Liver (tissue), 9 donors: ENCODE measurements around the gene TMEM217. TPM values are rescaled to one million over a fixed set of nuclear protein-coding genes. Genes with fewer than 3 reads are reported as not detected.

Experiments used
- DNase-seq: peaks from one replicate; pipeline ENCODE4 v3.0.0-alpha.2; 2017; ENCODE audit warnings: low spot score
- H3K27ac ChIP-seq, 2 donors: one replicate each; pipeline ENCODE4 v1.7.0; 2013; ENCODE audit warnings: inconsistent platforms in 2 of 2, low read length in 2 of 2, control low read depth in 1 of 2, low read depth in 1 of 2, mild to moderate bottlenecking in 1 of 2
- H3K27me3 ChIP-seq, 4 donors: one replicate each; pipeline versions ENCODE4 v1.6.1 to v1.7.0; 2013; ENCODE audit warnings: low read length in 3 of 4, inconsistent platforms in 1 of 4, mild to moderate bottlenecking in 1 of 4, moderate library complexity in 1 of 4; ENCODE audit not compliant: control insufficient read depth in 4 of 4, insufficient read depth in 4 of 4
- H3K36me3 ChIP-seq, 4 donors: one replicate each; pipeline versions ENCODE4 v1.6.1 to v1.7.0; 2013; ENCODE audit warnings: low read length in 3 of 4, mild to moderate bottlenecking in 3 of 4, low read depth in 1 of 4, moderate library complexity in 1 of 4; ENCODE audit not compliant: control insufficient read depth in 4 of 4, insufficient read depth in 3 of 4
- H3K4me1 ChIP-seq, 4 donors: one replicate each; pipeline versions ENCODE4 v1.6.1 to v1.7.0; 2013; ENCODE audit warnings: low read length in 3 of 4, mild to moderate bottlenecking in 3 of 4, moderate library complexity in 1 of 4; ENCODE audit not compliant: control insufficient read depth in 4 of 4, insufficient read depth in 4 of 4
- H3K4me3 ChIP-seq, 3 donors: one replicate each; pipeline versions ENCODE4 v1.6.1 to v1.7.0; 2013; ENCODE audit warnings: low read length in 3 of 3, control low read depth in 1 of 3, low read depth in 1 of 3, mild to moderate bottlenecking in 1 of 3
- H3K9ac ChIP-seq, 2 donors: one replicate each; pipeline ENCODE4 v1.7.0; 2013; ENCODE audit warnings: low read length in 2 of 2, mild to moderate bottlenecking in 2 of 2, moderate library complexity in 2 of 2, control low read depth in 1 of 2, low read depth in 1 of 2
- H3K9me3 ChIP-seq, 4 donors: one replicate each; pipeline versions ENCODE4 v1.6.1 to v1.7.0; 2013; ENCODE audit warnings: low read length in 3 of 4; ENCODE audit not compliant: control insufficient read depth in 4 of 4
- ATF3 ChIP-seq: IDR thresholded peaks from 2 replicates; pipeline ENCODE4 v1.6.1; 2016; ENCODE audit warnings: antibody characterized with exemption
- CTCF ChIP-seq: fragments of 150-350 bp; IDR thresholded peaks from 2 replicates; pipeline ENCODE4 v1.5.1; 2017; ENCODE audit warnings: improper control_type of control experiment, low read depth, low read length; ENCODE audit not compliant: missing input control
- EGR1 ChIP-seq, 2 donors: IDR thresholded peaks; 2 replicates each; pipeline ENCODE4 v1.6.1; 2016 to 2018; ENCODE audit warnings: antibody characterized with exemption in 2 of 2, low read depth in 2 of 2
- FOXA1 ChIP-seq: IDR thresholded peaks from 2 replicates; pipeline ENCODE4 v1.6.1; 2016; ENCODE audit warnings: antibody characterized with exemption
- FOXA2 ChIP-seq: IDR thresholded peaks from 2 replicates; pipeline ENCODE4 v1.6.1; 2016; ENCODE audit warnings: antibody characterized with exemption
- HNF4A ChIP-seq, 2 donors: conservative IDR thresholded peaks; 2 replicates each; pipeline ENCODE4 v1.6.1; 2016; ENCODE audit warnings: antibody characterized with exemption in 2 of 2, mild to moderate bottlenecking in 2 of 2
- HNF4G ChIP-seq: IDR thresholded peaks from 2 replicates; pipeline ENCODE4 v1.6.1; 2016; ENCODE audit warnings: antibody characterized with exemption
- JUND ChIP-seq, 2 donors: IDR thresholded peaks; 2 replicates each; pipeline ENCODE4 v1.6.1; 2016; ENCODE audit warnings: antibody characterized with exemption in 2 of 2
- MAX ChIP-seq: IDR thresholded peaks from 2 replicates; pipeline ENCODE4 v1.6.1; 2016; ENCODE audit warnings: antibody characterized with exemption
- NR2F2 ChIP-seq: IDR thresholded peaks from 2 replicates; pipeline ENCODE4 v1.6.1; 2016; ENCODE audit warnings: antibody characterized with exemption
- RAD21 ChIP-seq, 2 donors: IDR thresholded peaks; 2 replicates each; pipeline ENCODE4 v1.6.1; 2016; ENCODE audit warnings: antibody characterized with exemption in 2 of 2, mild to moderate bottlenecking in 2 of 2
- REST ChIP-seq: IDR thresholded peaks from 2 replicates; pipeline ENCODE4 v1.6.1; 2016; ENCODE audit warnings: antibody characterized with exemption, mild to moderate bottlenecking
- RXRA ChIP-seq, 2 donors: IDR thresholded peaks; 2 replicates each; pipeline ENCODE4 v1.6.1; 2017 to 2018; ENCODE audit warnings: antibody characterized with exemption in 2 of 2, mild to moderate bottlenecking in 1 of 2
- SP1 ChIP-seq: IDR thresholded peaks from 2 replicates; pipeline ENCODE4 v1.6.1; 2018; ENCODE audit warnings: antibody characterized with exemption, mild to moderate bottlenecking
- TAF1 ChIP-seq: conservative IDR thresholded peaks from 2 replicates; pipeline ENCODE4 v1.6.1; 2016; ENCODE audit warnings: antibody characterized with exemption, mild to moderate bottlenecking
- YY1 ChIP-seq: IDR thresholded peaks from 2 replicates; pipeline ENCODE4 v1.6.1; 2016; ENCODE audit warnings: antibody characterized with exemption, mild to moderate bottlenecking
- ZBTB33 ChIP-seq: IDR thresholded peaks from 2 replicates; pipeline ENCODE4 v1.6.1; 2016; ENCODE audit warnings: antibody characterized with exemption
- WGBS: extraction: QIAGEN DNeasy Blood & Tissue Kit; methylation state at CpG from one replicate; pipeline ENCODE4 v1.1.7; 2013; 5-methylcytosine and 5-hydroxymethylcytosine counted together
- polyA plus RNA-seq, 2 donors: library from polyadenylated mRNA; stranded (reverse) in 1 of 2; unstranded in 1 of 2; fragments of 200-250 nt in 1 of 2; fragments of >200 nt in 1 of 2; fragmentation: Nextera tagmentation in 1 of 2; extraction: Ambion mirVana in 1 of 2; gene quantifications; one replicate each; pipeline versions ENCODE4 v1.2.1 to v1.2.3, GENCODE V29; 2013 to 2015
- total RNA-seq, 2 donors: library from RNA; depleted of rRNA; stranded (reverse); fragments of >200 nt; gene quantifications; one replicate each; pipeline ENCODE4 v1.2.3, GENCODE V29; 2014
- donor health status: healthy.
- donor health status: healthy.
- donor health status: healthy.
- donor health status: healthy.
- donor health status: healthy.

TMEM217 gene
- total and polyA plus RNA-seq, 4 donors, result 0.39 to 3.2 (median 0.62) TPM

GRCh38 chr6:37285861-37286311, 27.9 kb upstream of the TMEM217 start:
- Histone ChIP-seq H3K9ac (no peak overlapping the region), H3K9me3 (no peaks in the 10 kb centered on the region), H3K36me3 (peaks cover 0 to 15% (median 8%) of the 10 kb centered on the region in 4 donors), H3K27ac (no peak overlapping the region), H3K4me3 (no peak overlapping the region), H3K27me3 (no peaks in the 10 kb centered on the region), H3K4me1 (peaks cover 4 to 21% (median 17%) of the 10 kb centered on the region in 4 donors)
- TF ChIP-seq YY1, result no peak
- no peak for TF ChIP-seq FOXA1
- no peak for TF ChIP-seq RXRA (IDR thresholded peaks at IDR 0.05)
- no peak for TF ChIP-seq HNF4G
- no peak for DNase-seq
- WGBS, result 96% methylated on average over 4 of the region's 4 CpGs

- H3K36me3 ChIP-seq, result peaks cover 0 to 15% (median 7%) of the 10 kb centered on the region in 4 donors
- DNase-seq, result no peak
- no peak for TF ChIP-seq ZBTB33
- TF ChIP-seq CTCF, result no peak
- TF ChIP-seq MAX, result no peak
- no peak for TF ChIP-seq NR2F2
- TF ChIP-seq EGR1 (IDR thresholded peaks at IDR 0.05; ENCODE audit: low read depth in 2 of 2), result no peak
- TF ChIP-seq HNF4A (conservative IDR thresholded peaks at IDR 0.05), result no peak
- TF ChIP-seq RAD21 (IDR thresholded peaks at IDR 0.05), result no peak
- no peak for TF ChIP-seq SP1
- TF ChIP-seq HNF4G, result no peak
- TF ChIP-seq JUND (IDR thresholded peaks at IDR 0.05), result no peak
- TF ChIP-seq FOXA2, result no peak
- TF ChIP-seq REST, result no peak
- no peak for TF ChIP-seq FOXA1
- no peak for TF ChIP-seq ATF3
- TF ChIP-seq RXRA (IDR thresholded peaks at IDR 0.05), result no peak
- TF ChIP-seq TAF1, result no peak
- H3K9me3 ChIP-seq, result no peaks in the 10 kb centered on the region
- peaks cover 6 to 28% (median 24%) of the 10 kb centered on the region in 4 donors for H3K4me1 ChIP-seq
- no peaks in the 10 kb centered on the region for H3K27me3 ChIP-seq
- 97% methylated on average over 4 of the region's 4 CpGs for WGBS
- H3K4me3 ChIP-seq, result no peak overlapping the region
- no peak overlapping the region for H3K9ac ChIP-seq
- no peak overlapping the region for H3K27ac ChIP-seq
These were observed 26.8 kb upstream of the TMEM217 start for GRCh38 chr6:37284781-37285180.
